Neural progenitor cell (in vitro differentiated cells): ENCODE results near the gene UPB1.

ENCODE experiments used
- EZH2 ChIP-seq: fragments of 200-600 bp; sonication (generic); IDR thresholded peaks from 2 replicates; pipeline ENCODE4 v1.6.1; 2017; ENCODE audit warnings: antibody characterized with exemption, mild to moderate bottlenecking, moderate library complexity
- TF ChIP-seq, protein P1 (sequence below): fragments of 200-600 bp; sonication (generic); IDR thresholded peaks from 2 replicates; pipeline ENCODE4 v1.5.1; 2017; ENCODE audit warnings: antibody characterized with exemption, mild to moderate bottlenecking

DNA sequence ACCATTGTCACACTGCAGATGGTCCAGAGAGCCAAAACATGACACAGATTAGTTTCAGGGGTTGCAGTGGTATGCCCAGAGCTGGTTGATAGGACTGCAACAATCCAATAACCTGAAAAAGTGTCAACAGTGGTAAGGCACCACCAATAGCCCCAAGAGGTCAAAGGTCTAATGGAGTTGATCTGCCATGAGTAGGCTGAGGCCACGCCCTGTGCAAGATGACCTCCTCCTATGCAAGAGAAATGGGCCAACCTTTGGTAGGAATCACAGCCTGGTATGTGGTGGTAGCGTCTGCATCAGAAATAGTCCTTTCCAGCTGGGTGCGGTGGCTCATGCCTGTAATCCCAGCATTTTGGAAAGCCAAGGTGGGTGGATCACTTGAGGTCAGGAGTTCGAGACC lies 40.2 kb downstream of the UPB1 start:
- TF ChIP-seq EZH2 = no peak
- TF ChIP-seq, protein P1, sequence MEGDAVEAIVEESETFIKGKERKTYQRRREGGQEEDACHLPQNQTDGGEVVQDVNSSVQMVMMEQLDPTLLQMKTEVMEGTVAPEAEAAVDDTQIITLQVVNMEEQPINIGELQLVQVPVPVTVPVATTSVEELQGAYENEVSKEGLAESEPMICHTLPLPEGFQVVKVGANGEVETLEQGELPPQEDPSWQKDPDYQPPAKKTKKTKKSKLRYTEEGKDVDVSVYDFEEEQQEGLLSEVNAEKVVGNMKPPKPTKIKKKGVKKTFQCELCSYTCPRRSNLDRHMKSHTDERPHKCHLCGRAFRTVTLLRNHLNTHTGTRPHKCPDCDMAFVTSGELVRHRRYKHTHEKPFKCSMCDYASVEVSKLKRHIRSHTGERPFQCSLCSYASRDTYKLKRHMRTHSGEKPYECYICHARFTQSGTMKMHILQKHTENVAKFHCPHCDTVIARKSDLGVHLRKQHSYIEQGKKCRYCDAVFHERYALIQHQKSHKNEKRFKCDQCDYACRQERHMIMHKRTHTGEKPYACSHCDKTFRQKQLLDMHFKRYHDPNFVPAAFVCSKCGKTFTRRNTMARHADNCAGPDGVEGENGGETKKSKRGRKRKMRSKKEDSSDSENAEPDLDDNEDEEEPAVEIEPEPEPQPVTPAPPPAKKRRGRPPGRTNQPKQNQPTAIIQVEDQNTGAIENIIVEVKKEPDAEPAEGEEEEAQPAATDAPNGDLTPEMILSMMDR = no peak
